Measurements from ENCODE around the gene SGF29.

DNA sequence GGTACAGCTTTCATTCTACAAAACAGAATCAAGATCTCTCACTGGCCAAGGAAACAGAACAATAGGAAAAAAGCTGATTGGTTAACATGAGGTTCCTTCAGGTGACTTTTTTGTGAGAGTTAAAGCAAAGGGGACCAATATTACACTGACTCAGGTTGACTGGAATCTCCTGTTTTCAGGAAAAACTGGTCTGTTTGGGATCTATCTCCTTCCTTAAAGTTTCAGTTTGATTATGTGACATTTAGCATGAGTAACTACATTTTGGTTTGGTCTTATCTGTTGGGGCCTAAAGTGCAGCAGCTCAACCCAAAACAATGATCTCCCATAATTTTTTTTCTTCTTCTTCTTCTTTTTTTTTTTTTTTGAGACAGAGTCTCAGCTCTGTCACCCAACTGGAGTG lies 24.6 kb upstream of the SGF29 start:
- TF ChIP-seq, protein P1, sequence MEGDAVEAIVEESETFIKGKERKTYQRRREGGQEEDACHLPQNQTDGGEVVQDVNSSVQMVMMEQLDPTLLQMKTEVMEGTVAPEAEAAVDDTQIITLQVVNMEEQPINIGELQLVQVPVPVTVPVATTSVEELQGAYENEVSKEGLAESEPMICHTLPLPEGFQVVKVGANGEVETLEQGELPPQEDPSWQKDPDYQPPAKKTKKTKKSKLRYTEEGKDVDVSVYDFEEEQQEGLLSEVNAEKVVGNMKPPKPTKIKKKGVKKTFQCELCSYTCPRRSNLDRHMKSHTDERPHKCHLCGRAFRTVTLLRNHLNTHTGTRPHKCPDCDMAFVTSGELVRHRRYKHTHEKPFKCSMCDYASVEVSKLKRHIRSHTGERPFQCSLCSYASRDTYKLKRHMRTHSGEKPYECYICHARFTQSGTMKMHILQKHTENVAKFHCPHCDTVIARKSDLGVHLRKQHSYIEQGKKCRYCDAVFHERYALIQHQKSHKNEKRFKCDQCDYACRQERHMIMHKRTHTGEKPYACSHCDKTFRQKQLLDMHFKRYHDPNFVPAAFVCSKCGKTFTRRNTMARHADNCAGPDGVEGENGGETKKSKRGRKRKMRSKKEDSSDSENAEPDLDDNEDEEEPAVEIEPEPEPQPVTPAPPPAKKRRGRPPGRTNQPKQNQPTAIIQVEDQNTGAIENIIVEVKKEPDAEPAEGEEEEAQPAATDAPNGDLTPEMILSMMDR (IDR thresholded peaks at IDR 0.05; ENCODE audit: borderline replicate concordance, extremely low read depth, low read length, poor library complexity, severe bottlenecking), result no peak
- no peak for TF ChIP-seq EZH2 (IDR thresholded peaks at IDR 0.05; ENCODE audit: borderline replicate concordance, low read depth, low read length, severe bottlenecking)

Measured in DND-41 (cell line).